Measurements from ENCODE around the gene MX2. TPM values are rescaled to one million over a fixed set of nuclear protein-coding genes. Genes with fewer than 3 reads are reported as not detected.

Gene MX2
- total RNA-seq, 2 donors from 2014 or later, result 1.7 to 4.9 TPM

DNA sequence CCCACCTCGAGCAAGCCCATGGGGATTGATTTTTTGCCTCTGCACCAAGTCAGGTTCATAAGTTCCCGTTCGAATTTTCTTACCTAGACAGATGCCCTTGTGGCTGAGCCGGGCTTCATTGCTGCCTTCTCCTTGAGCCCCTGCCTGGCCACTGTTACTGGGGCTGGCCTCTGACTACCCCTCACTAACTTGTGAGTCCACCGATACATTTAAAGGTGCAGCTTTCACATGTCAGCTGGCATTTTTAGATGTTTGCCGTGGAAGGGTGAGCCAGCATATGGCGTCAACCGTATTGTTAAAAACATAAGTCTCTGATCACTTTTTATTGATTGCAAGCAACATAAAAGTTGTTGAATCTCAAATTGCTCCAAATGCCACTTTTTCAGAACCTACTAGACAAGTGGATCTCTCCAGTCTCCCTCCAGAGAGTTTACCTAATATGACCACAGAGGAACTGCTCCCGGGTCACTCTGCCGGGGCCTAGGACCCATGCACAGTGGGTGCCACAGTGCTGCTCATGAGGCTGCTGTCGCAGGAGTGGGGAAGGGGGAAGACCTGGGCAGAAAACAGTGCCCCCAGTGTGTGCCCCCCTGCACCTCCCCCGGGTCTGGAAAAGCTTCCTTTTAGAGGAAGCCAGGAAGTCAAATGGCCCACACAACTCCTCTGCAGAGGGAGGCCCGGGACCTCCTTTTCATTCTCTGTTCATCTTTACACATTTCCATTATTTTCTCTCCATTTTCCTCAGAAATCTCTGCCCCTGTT is 83.1 kb downstream of the MX2 start:
- intact Hi-C loops (cut with DNase I), result no loop called here
- WGBS, result 91% methylated on average over 13 of the region's 13 CpGs
- no peak overlapping the region for H3K4me3 ChIP-seq
- no peak for DNase-seq (ENCODE audit: low spot score)
- no peaks in the 10 kb centered on the region for H3K36me3 ChIP-seq
- no peaks in the 10 kb centered on the region for H3K4me1 ChIP-seq (replicated peaks)
- TF ChIP-seq, protein P1, sequence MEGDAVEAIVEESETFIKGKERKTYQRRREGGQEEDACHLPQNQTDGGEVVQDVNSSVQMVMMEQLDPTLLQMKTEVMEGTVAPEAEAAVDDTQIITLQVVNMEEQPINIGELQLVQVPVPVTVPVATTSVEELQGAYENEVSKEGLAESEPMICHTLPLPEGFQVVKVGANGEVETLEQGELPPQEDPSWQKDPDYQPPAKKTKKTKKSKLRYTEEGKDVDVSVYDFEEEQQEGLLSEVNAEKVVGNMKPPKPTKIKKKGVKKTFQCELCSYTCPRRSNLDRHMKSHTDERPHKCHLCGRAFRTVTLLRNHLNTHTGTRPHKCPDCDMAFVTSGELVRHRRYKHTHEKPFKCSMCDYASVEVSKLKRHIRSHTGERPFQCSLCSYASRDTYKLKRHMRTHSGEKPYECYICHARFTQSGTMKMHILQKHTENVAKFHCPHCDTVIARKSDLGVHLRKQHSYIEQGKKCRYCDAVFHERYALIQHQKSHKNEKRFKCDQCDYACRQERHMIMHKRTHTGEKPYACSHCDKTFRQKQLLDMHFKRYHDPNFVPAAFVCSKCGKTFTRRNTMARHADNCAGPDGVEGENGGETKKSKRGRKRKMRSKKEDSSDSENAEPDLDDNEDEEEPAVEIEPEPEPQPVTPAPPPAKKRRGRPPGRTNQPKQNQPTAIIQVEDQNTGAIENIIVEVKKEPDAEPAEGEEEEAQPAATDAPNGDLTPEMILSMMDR (IDR thresholded peaks at IDR 0.05), result no peak
- TF ChIP-seq POLR2A (IDR thresholded peaks at IDR 0.05), result no peak
- H3K9me3 ChIP-seq, result no peaks in the 10 kb centered on the region
- no peaks in the 10 kb centered on the region for H3K27me3 ChIP-seq (replicated peaks; ENCODE audit: insufficient read depth)
- no peak overlapping the region for H3K27ac ChIP-seq

DNA sequence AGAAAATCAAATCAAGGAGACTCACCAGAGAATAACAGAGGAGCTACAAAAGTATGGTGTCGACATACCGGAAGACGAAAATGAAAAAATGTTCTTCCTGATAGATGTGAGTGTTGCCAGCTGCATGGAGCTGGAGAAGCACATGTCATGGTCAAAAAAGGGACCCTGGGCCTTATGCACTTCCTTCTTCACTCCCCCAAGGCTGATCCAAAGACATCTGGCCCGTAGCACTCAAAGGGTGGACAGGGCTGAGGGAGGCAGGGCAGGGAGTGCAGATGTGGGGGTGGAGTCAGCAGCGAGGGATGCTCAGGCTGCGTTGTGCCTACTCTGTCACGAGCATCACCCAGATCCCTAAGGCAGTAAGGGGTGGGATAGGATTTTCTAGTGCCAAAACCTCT is 83.6 kb downstream of the MX2 start:
- Histone ChIP-seq H3K4me1 (replicated peaks) (no peaks in the 10 kb centered on the region), H3K36me3 (no peaks in the 10 kb centered on the region), H3K27ac (no peak overlapping the region), H3K4me3 (no peak overlapping the region), H3K27me3 (replicated peaks; ENCODE audit: insufficient read depth) (no peaks in the 10 kb centered on the region), H3K9me3 (no peaks in the 10 kb centered on the region)
- intact Hi-C loops (cut with DNase I), result no loop called here
- TF ChIP-seq, protein P1 (IDR thresholded peaks at IDR 0.05), result no peak
- TF ChIP-seq POLR2A (IDR thresholded peaks at IDR 0.05) (no peak), POLR2AphosphoS5 (IDR thresholded peaks at IDR 0.05) (no peak)
- no peak for DNase-seq (ENCODE audit: low spot score)
- 83% methylated on average over 7 of the region's 7 CpGs for WGBS

DNA sequence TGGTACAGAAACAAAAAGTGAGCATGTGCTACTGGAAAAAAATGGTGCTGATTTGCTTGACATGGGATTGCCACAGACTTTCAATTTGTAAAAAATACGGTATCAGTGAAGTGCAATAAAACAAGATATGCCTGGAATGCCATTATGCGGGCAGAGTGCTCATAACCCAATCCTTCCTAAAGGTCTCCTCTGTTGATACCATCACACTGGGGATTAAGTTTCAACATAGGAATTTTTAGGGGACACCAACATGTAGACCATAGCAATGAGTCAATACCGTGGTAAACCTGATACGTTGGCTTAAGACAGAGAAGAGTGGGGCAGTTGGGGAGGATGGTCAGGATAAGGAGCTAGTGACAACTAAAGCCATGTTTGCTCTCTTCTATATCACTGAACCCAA is 84.8 kb downstream of the MX2 start:
- H3K36me3 ChIP-seq, result no peaks in the 10 kb centered on the region
- no peaks in the 10 kb centered on the region for H3K4me1 ChIP-seq (replicated peaks)
- no peaks in the 10 kb centered on the region for H3K27me3 ChIP-seq (replicated peaks; ENCODE audit: insufficient read depth)
- H3K4me3 ChIP-seq, result no peak overlapping the region
- 55% methylated on average over 4 of the region's 4 CpGs for WGBS
- TF ChIP-seq POLR2A (IDR thresholded peaks at IDR 0.05) (no peak), POLR2AphosphoS5 (IDR thresholded peaks at IDR 0.05) (no peak)
- TF ChIP-seq, protein P1 (IDR thresholded peaks at IDR 0.05), result no peak
- no peaks in the 10 kb centered on the region for H3K9me3 ChIP-seq
- intact Hi-C loops (cut with DNase I), result no loop called here
- H3K27ac ChIP-seq, result no peak overlapping the region
- DNase-seq (ENCODE audit: low spot score), result no peak

DNA sequence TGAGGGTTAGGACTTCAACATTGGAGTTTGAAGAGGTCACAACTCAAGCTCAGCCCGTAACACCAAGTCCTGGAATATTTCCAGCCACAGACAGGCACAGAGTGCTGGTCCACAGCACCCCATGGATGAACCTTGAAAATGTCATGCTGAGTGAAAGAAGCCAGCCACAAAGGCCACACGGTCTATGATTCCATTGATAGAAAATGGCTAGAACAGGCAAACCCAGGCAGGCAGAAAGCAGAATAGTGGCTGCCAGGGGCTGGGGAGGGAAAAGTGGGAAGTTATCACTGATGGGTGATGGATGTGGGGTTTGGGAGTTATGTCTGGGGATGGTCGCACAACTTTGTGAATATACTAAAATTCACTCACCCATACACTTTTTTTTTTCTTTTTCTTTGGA is 85.5 kb downstream of the MX2 start:
- WGBS, result 95% methylated on average over 3 of the region's 3 CpGs
- TF ChIP-seq POLR2A (IDR thresholded peaks at IDR 0.05), result no peak
- TF ChIP-seq POLR2AphosphoS5 (IDR thresholded peaks at IDR 0.05), result no peak
- TF ChIP-seq, protein P1 (IDR thresholded peaks at IDR 0.05), result no peak
- Histone ChIP-seq H3K36me3 (no peaks in the 10 kb centered on the region), H3K27me3 (replicated peaks; ENCODE audit: insufficient read depth) (no peaks in the 10 kb centered on the region), H3K27ac (no peak overlapping the region), H3K4me1 (replicated peaks) (no peaks in the 10 kb centered on the region), H3K9me3 (no peaks in the 10 kb centered on the region), H3K4me3 (no peak overlapping the region)
- intact Hi-C loops (cut with DNase I), result no loop called here
- DNase-seq (ENCODE audit: low spot score), result no peak

DNA sequence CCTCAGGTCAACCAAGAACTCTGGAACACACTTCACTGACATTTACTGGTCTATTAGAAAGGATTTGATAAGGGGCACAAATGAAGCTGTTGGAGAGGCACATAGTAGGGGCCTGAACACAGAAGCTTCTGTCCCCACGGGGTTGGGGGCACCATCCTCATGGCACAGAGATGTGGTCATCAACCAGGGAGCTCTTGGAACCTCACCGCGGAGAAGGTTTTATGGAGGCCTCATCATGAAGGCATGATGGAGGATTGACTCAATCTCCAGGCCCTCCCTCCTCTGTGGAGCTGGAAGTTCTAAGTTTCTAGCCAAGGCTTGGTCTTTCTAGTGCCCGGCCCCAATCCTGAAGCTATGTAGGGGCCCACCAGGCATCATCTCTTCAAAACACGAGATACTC is 87.8 kb downstream of the MX2 start:
- intact Hi-C loops (cut with DNase I), result no loop called here
- Histone ChIP-seq H3K9me3 (no peaks in the 10 kb centered on the region), H3K4me1 (replicated peaks) (no peaks in the 10 kb centered on the region), H3K27ac (no peak overlapping the region), H3K4me3 (no peak overlapping the region), H3K36me3 (no peaks in the 10 kb centered on the region), H3K27me3 (replicated peaks; ENCODE audit: insufficient read depth) (no peaks in the 10 kb centered on the region)
- 74% methylated on average over 5 of the region's 5 CpGs for WGBS
- no peak for TF ChIP-seq POLR2A (IDR thresholded peaks at IDR 0.05)
- TF ChIP-seq, protein P1 (IDR thresholded peaks at IDR 0.05), result no peak
- DNase-seq (ENCODE audit: low spot score), result no peak
